AG10803 (cell line): ENCODE data around the gene TMEM202.
"Not testable (repeated sequence)": the region's sequence is repeated elsewhere in the genome, so short reads cannot be mapped to it uniquely, and the experiment has no call there.

Experiments used
- DNase-seq: peaks from one replicate; pipeline ENCODE4 v3.0.0; 2010; ENCODE audit warnings: low read depth
- H3K4me3 ChIP-seq: 2 replicates; pipeline ENCODE4 v1.5.1; 2011; ENCODE audit warnings: mild to moderate bottlenecking, low read length, control low read depth
- TF ChIP-seq, protein P1 (sequence below): conservative IDR thresholded peaks from 2 replicates; pipeline ENCODE4 v1.5.1; 2011; ENCODE audit warnings: mild to moderate bottlenecking, low read length, control low read depth, inconsistent platforms

TMEM202 gene

DNA sequence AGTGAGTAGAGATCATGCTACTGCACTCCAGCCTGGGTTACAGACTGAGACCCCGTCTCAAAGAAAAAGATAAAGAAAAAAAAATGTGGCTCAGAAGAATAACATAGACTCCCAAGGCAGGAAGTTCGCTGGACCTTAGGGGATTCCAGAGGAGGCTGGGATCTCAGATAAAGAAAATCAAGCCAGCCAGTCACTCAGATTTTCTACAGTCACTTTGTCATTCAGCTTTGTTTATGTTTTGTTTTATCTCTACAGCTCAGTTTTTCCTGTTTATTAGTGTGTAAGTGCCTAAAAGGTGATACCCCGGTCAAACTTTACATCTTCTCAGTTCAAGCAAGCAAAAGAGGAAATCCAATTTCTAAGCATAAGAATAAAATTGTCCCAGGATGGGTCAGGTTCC, 6.3 kb downstream of the TMEM202 start:
- TF ChIP-seq, protein P1, sequence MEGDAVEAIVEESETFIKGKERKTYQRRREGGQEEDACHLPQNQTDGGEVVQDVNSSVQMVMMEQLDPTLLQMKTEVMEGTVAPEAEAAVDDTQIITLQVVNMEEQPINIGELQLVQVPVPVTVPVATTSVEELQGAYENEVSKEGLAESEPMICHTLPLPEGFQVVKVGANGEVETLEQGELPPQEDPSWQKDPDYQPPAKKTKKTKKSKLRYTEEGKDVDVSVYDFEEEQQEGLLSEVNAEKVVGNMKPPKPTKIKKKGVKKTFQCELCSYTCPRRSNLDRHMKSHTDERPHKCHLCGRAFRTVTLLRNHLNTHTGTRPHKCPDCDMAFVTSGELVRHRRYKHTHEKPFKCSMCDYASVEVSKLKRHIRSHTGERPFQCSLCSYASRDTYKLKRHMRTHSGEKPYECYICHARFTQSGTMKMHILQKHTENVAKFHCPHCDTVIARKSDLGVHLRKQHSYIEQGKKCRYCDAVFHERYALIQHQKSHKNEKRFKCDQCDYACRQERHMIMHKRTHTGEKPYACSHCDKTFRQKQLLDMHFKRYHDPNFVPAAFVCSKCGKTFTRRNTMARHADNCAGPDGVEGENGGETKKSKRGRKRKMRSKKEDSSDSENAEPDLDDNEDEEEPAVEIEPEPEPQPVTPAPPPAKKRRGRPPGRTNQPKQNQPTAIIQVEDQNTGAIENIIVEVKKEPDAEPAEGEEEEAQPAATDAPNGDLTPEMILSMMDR: no peak
- no peak overlapping the region for H3K4me3 ChIP-seq
- no peak for DNase-seq

GRCh38 chr15:72404841-72405240, 6.7 kb downstream of the TMEM202 start:
- no peak for DNase-seq
- no peak overlapping the region for H3K4me3 ChIP-seq
- TF ChIP-seq, protein P1: no peak

DNA sequence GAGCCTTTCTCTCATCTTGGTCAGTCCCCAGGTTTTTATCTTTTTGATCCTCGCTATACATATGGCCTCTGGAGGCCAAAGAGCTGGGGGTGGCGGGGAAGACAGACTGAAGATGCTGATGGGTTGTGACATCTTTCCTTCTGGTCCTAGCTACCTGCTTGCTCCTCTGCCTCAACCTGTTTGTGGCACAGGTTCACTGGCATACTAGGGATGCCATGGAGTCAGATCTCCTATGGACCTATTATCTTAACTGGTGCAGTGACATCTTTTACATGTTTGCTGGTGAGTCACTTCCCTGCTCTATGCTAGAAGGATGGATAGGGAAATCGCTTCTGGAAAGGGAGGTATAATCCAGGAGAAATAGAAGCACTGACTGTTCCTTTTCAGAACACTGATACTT, 8.8 kb downstream of the TMEM202 start:
- TF ChIP-seq, protein P1: no peak
- DNase-seq: no peak
- H3K4me3 ChIP-seq: no peak overlapping the region

DNA sequence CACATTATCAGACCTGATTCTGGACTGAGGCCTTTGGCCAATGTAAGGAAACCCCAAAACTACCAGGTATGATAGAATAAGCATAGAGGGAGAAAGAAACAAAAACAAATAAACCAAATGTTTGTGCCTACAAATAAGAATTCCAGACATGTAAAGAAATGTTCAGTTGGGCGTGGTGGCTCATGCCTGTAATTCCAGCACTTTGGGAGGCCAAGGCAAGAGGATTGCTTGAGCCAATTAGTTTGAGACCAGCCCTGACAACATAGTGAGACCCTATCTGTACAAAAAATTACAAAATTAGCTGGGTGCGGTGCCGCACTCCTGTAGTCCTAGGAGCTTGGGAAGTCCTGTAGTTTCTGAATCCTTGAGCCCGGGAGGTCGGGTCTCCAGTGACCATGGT, 13.0 kb downstream of the TMEM202 start:
- no peak overlapping the region for H3K4me3 ChIP-seq
- DNase-seq: no peak
- TF ChIP-seq, protein P1: no peak

- TF ChIP-seq, protein P1: no peak
- H3K4me3 ChIP-seq: no peak overlapping the region
- DNase-seq: no peak
Measured at GRCh38 chr15:72411544-72411943, 13.4 kb downstream of the TMEM202 start.

DNA sequence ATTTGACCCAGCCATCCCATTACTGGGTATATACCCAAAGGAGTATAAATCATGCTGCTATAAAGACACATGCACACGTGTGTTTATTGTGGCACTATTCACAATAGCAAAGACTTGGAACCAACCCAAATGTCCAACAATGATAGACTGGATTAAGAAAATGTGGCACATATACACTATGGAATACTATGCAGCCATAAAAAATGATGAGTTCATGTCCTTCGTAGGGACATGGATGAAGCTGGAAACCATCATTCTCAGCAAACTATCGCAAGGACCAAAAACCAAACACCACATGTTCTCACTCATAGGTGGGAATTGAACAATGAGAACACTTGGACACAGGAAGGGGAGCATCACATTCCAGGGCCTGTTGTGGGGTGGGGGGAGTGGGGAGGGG, 15.2 kb downstream of the TMEM202 start:
- not testable (repeated sequence) for DNase-seq, H3K4me3 ChIP-seq

GRCh38 chr15:72415304-72415703, 17.2 kb downstream of the TMEM202 start:
- DNase-seq: no peak
- H3K4me3 ChIP-seq: no peak overlapping the region
- TF ChIP-seq, protein P1: no peak

GRCh38 chr15:72419768-72420167, 21.7 kb downstream of the TMEM202 start:
- DNase-seq, H3K4me3 ChIP-seq: not testable (repeated sequence)
